ENCODE results near the gene DCLRE1C.

- TF ChIP-seq CTCF (IDR thresholded peaks at IDR 0.05) (no peak), POLR2A (IDR thresholded peaks at IDR 0.05) (no peak)
Observed at GRCh38 chr10:14884082-14884481, 69.8 kb downstream of the DCLRE1C start.
